Neural crest cell (in vitro differentiated cells): ENCODE measurements around the gene SERPINE1. TPM values are rescaled to one million over a fixed set of nuclear protein-coding genes. Genes with fewer than 3 reads are reported as not detected.
"Not testable (repeated sequence)": the region's sequence is repeated elsewhere in the genome, so short reads cannot be mapped to it uniquely, and the experiment has no call there.

Source experiments
- DNase-seq: peaks from one replicate; pipeline ENCODE4 v3.0.0; 2021; ENCODE audit warnings: low read depth, mixed read lengths, low spot score
- H3K27ac Mint-ChIP-seq: one replicate; pipeline ENCODE4 v1.8.0; 2021; ENCODE audit warnings: mild to moderate bottlenecking, mixed read lengths; ENCODE audit not compliant: unreplicated experiment
- H3K27me3 Mint-ChIP-seq: 2 replicates; pipeline ENCODE4 v1.8.0; 2021; ENCODE audit warnings: low read depth, mild to moderate bottlenecking, mixed read lengths
- H3K36me3 Mint-ChIP-seq: 2 replicates; pipeline ENCODE4 v1.8.0; 2021; ENCODE audit warnings: low read depth, mild to moderate bottlenecking, mixed read lengths
- H3K4me1 Mint-ChIP-seq: 2 replicates; pipeline ENCODE4 v1.8.0; 2021; ENCODE audit warnings: mixed read lengths
- H3K4me3 Mint-ChIP-seq: one replicate; pipeline ENCODE4 v1.8.0; 2021; ENCODE audit warnings: mild to moderate bottlenecking, mixed read lengths
- H3K9me3 Mint-ChIP-seq: 2 replicates; pipeline ENCODE4 v1.8.0; 2021; ENCODE audit warnings: mixed read lengths
- total RNA-seq: library from RNA; stranded (reverse); gene quantifications from 2 replicates; pipeline ENCODE4 v1.2.1, GENCODE V29; 2021
- TF ChIP-seq, protein P1 (sequence below): fragments of 200-600 bp; sonication (generic); conservative IDR thresholded peaks from 2 replicates; pipeline ENCODE4 v1.5.0; 2021; ENCODE audit warnings: antibody characterized with exemption, mild to moderate bottlenecking

SERPINE1 gene
- total RNA-seq, 1 donor from 2014 or later, result 0.07 TPM

DNA sequence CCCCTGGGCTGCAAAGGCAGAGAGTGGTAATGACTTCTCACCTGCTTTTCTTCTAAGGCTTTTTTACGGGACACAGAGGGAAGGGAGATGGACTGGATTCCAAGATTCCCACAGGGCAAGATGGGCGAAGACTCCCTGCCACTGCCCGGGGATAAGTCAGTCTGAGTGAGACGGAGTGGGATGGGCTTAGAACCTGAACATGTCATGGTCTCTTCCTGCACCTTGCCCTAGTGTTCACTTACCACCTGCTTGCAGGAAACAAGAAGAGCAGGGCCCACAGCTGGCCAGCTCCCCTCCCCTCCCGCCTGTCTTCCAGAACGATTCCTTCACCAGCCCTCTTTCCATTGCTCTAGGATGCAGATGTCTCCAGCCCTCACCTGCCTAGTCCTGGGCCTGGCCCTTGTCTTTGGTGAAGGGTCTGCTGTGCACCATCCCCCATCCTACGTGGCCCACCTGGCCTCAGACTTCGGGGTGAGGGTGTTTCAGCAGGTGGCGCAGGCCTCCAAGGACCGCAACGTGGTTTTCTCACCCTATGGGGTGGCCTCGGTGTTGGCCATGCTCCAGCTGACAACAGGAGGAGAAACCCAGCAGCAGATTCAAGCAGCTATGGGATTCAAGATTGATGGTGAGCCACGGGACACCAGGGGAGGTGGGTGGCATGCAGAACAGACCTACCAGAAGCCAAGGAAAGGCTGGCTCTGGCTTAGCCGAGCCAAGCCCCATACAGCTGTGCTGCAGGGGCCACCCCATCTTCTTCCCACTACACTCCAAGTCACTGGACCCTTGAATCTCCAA lies 1.3 kb downstream of the SERPINE1 start:
- DNase-seq, result no peak
- Mint-ChIP-seq H3K27ac (no peak overlapping the region), H3K4me3 (no peak overlapping the region), H3K9me3 (no peaks in the 10 kb centered on the region), H3K4me1 (peaks cover 29% of the 10 kb centered on the region), H3K36me3 (no peaks in the 10 kb centered on the region), H3K27me3 (peaks cover 4% of the 10 kb centered on the region)
- TF ChIP-seq, protein P1, sequence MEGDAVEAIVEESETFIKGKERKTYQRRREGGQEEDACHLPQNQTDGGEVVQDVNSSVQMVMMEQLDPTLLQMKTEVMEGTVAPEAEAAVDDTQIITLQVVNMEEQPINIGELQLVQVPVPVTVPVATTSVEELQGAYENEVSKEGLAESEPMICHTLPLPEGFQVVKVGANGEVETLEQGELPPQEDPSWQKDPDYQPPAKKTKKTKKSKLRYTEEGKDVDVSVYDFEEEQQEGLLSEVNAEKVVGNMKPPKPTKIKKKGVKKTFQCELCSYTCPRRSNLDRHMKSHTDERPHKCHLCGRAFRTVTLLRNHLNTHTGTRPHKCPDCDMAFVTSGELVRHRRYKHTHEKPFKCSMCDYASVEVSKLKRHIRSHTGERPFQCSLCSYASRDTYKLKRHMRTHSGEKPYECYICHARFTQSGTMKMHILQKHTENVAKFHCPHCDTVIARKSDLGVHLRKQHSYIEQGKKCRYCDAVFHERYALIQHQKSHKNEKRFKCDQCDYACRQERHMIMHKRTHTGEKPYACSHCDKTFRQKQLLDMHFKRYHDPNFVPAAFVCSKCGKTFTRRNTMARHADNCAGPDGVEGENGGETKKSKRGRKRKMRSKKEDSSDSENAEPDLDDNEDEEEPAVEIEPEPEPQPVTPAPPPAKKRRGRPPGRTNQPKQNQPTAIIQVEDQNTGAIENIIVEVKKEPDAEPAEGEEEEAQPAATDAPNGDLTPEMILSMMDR, result no peak

DNA sequence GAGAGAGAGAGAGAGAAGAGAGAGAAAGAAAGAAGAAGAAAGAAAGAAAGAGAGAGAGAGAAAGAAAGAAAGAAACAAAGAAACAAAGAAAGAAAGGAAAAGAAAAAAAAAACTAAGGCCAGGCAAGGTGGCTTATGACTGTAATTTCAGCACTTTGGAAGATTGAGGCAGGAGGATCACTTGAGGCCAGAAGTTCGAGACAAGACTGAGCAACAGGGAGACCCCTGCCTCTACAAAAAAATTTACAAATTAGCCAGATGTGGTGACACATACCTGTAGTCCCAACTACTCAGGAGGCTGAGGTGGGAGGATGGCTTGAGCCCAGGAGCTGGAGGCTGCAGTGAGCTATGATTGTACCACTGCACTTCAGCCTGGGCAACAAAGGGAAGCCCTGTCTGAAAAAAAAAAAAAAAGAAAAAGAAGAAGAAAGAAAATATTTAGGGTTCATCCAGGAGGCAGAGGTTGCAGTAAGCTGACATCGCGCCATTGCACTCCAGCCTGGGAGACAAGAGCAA lies 2.8 kb downstream of the SERPINE1 start:
- Mint-ChIP-seq H3K4me3 (no peak overlapping the region), H3K27me3 (peaks cover 8% of the 10 kb centered on the region), H3K9me3 (no peaks in the 10 kb centered on the region), H3K4me1 (peaks cover 36% of the 10 kb centered on the region), H3K36me3 (no peaks in the 10 kb centered on the region), H3K27ac (no peak overlapping the region)
- DNase-seq, result no peak
- TF ChIP-seq, protein P1, result no peak

DNA sequence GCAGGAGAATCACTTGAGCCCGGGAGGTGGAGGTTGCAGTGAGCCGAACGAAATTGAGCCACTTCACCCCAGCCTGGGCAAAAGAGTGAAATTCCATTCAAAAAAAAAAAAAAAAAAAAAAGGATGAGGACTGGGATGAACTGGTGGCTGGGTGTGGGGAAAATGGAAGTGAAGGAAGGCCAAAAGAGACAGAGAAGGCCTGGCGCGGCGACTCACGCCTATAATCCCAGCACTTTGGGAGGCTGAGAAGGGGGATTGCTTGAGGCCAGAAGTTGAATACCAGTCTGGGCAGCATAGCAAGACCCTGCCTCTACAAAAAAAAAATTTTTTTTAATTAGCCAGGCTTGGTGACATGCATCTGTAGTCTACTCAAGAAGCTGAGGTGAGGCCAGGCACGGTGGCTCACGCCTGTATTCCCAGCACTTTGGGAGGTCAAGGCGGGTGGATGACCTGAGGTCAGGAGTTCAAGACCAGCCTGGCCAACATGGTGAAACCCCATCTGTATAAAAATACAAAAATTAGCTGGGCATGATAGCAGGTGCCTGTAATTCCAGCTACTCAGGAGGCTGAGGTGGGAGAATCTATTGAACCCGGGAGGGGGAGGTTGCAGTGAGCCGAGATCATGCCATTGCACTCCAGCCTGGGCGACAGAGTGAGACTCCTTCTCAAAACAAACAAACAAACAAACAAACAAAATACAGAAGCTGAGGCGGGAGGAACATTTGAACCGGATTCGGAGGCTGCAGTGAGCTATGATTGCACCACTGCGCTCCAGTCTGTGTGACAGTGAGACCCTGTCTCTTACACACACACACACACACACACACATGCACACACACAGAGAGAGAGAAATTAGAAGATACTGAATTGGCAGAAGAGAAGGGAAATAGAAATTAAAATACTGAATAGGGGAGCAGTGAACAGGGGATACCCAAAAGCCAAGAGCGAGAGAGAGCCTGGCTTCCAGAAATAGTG lies 6.0 kb downstream of the SERPINE1 start:
- not testable (repeated sequence) for H3K9me3 Mint-ChIP-seq, H3K36me3 Mint-ChIP-seq, DNase-seq, H3K27ac Mint-ChIP-seq, H3K4me3 Mint-ChIP-seq, H3K27me3 Mint-ChIP-seq
- H3K4me1 Mint-ChIP-seq, result peaks cover 17% of the 10 kb centered on the region

DNA sequence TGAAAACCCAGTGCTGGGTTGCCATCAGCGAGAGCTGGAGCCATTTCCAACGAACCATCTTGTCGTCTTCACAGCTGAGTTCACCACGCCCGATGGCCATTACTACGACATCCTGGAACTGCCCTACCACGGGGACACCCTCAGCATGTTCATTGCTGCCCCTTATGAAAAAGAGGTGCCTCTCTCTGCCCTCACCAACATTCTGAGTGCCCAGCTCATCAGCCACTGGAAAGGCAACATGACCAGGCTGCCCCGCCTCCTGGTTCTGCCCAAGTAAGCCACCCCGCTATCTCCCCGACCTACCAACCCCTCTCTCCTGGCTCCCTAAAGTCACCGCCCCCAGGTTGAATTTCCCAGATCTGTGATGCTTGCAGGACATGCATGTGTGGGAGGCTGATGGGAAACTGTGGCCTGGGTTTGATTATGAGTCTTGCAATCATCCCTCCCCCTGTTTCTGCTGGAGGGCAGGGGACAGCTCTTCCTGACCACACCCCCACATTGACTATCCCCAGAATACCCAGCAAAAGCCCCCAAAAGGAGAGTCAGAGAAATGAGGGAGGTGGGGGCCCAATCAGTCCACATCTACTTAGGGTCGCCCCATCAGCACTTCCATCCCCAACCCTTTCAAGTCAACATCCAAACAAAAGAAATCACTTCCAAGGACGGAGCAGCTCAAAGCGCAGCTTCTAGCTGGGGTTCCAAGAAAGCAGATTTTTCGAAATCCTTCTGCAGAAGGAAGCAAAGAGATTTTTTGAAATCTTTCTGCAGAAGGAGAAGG lies 6.9 kb downstream of the SERPINE1 start:
- H3K4me3 Mint-ChIP-seq, result no peak overlapping the region

DNA sequence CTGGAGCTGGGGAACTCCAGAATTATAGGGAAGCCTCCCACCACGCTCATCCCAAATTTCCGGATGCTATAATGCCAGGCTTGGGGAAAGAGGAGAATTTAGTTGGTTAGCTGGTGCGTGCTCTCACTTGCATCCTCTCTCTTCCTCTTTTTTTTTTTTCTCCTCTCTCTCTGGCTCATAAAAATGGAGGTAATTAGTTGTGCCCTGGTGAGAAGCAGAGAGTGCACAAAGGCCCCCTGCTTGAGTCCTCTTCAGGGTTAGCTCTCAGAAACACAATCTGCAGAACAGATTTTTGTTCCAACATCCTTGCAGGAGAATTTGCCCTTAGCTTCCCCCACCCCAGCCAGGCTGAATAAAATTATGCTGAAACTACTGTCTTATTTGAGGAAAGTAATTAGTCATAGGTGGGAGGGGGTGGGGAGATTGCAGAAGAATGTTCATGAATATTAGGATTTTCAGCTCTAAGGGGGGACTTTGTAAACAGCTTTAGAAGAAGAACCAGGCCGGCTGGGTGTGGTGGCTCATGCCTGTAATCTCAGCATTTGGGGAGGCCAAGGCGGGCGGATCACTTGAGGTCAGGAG lies 7.6 kb downstream of the SERPINE1 start:
- H3K4me3 Mint-ChIP-seq, result no peak overlapping the region
- H3K27ac Mint-ChIP-seq, result no peak overlapping the region
- H3K9me3 Mint-ChIP-seq, result no peaks in the 10 kb centered on the region
- no peaks in the 10 kb centered on the region for H3K36me3 Mint-ChIP-seq
- peaks cover 29% of the 10 kb centered on the region for H3K4me1 Mint-ChIP-seq
- DNase-seq, result no peak
- TF ChIP-seq, protein P1, result no peak
- peaks cover 4% of the 10 kb centered on the region for H3K27me3 Mint-ChIP-seq

More for the DNA sequence above, 6.9 kb downstream of the SERPINE1 start:
- H3K9me3 Mint-ChIP-seq, result no peaks in the 10 kb centered on the region
- TF ChIP-seq, protein P1, result no peak
- H3K4me1 Mint-ChIP-seq, result peaks cover 26% of the 10 kb centered on the region
- DNase-seq, result no peak
- H3K27me3 Mint-ChIP-seq, result peaks cover 4% of the 10 kb centered on the region
- no peak overlapping the region for H3K27ac Mint-ChIP-seq
- H3K36me3 Mint-ChIP-seq, result no peaks in the 10 kb centered on the region
